ENCODE results near the gene RYR3. TPM values are rescaled to one million over a fixed set of nuclear protein-coding genes. Genes with fewer than 3 reads are reported as not detected.

Gene RYR3
- total RNA-seq, 1 donor from 2014 or later = 4.8 TPM

DNA sequence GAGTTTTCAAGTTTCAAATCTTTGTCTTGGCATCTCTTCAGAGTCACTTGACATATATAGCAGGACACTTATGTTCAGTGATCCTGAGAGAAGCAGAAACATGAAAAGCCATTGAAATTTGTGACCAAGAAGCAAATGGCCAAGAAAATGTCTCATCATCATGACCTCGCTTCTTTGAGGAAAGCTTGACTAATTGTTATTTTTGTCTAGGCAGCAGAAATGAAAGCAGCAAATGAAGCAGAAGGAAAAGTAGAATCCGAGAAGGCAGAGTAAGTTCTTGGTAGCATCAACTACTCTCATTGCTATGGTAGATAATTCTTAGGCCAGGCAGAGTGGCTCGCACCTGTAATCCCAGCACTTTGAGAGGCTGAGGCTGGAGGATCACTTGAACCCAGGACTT is 529.8 kb downstream of the RYR3 start:
- Mint-ChIP-seq H3K27me3 (ENCODE audit: unreplicated experiment) (peaks cover 5% of the 10 kb centered on the region), H3K9me3 (ENCODE audit: unreplicated experiment) (no peaks in the 10 kb centered on the region), H3K27ac (ENCODE audit: unreplicated experiment) (no peak overlapping the region), H3K36me3 (ENCODE audit: low read depth, unreplicated experiment) (no peaks in the 10 kb centered on the region), H3K4me1 (ENCODE audit: unreplicated experiment) (no peaks in the 10 kb centered on the region), H3K4me3 (ENCODE audit: unreplicated experiment) (no peak overlapping the region)
- TF ChIP-seq CTCF (IDR thresholded peaks at IDR 0.05; ENCODE audit: unreplicated experiment) = no peak
- no peak for DNase-seq (ENCODE audit: low spot score)

- peaks cover 6% of the 10 kb centered on the region for H3K4me1 Mint-ChIP-seq (ENCODE audit: unreplicated experiment)
- no peak overlapping the region for H3K4me3 Mint-ChIP-seq (ENCODE audit: unreplicated experiment)
- no peak overlapping the region for H3K27ac Mint-ChIP-seq (ENCODE audit: unreplicated experiment)
- no peaks in the 10 kb centered on the region for H3K9me3 Mint-ChIP-seq (ENCODE audit: unreplicated experiment)
- no peaks in the 10 kb centered on the region for H3K36me3 Mint-ChIP-seq (ENCODE audit: low read depth, unreplicated experiment)
- no peak for DNase-seq (ENCODE audit: low spot score)
- no peak for TF ChIP-seq CTCF (IDR thresholded peaks at IDR 0.05; ENCODE audit: unreplicated experiment)
- H3K27me3 Mint-ChIP-seq (ENCODE audit: unreplicated experiment) = peaks cover 5% of the 10 kb centered on the region
Observed at GRCh38 chr15:33844186-33844585, 533.4 kb downstream of the RYR3 start.

- no peak for DNase-seq (ENCODE audit: low spot score)
- Mint-ChIP-seq H3K27ac (ENCODE audit: unreplicated experiment) (no peak overlapping the region), H3K4me1 (ENCODE audit: unreplicated experiment) (peaks cover 6% of the 10 kb centered on the region), H3K36me3 (ENCODE audit: low read depth, unreplicated experiment) (no peaks in the 10 kb centered on the region), H3K4me3 (ENCODE audit: unreplicated experiment) (no peak overlapping the region), H3K9me3 (ENCODE audit: unreplicated experiment) (no peaks in the 10 kb centered on the region), H3K27me3 (ENCODE audit: unreplicated experiment) (peaks cover 5% of the 10 kb centered on the region)
- no peak for TF ChIP-seq CTCF (IDR thresholded peaks at IDR 0.05; ENCODE audit: unreplicated experiment)
Observed at GRCh38 chr15:33844597-33844996, 533.8 kb downstream of the RYR3 start.

GRCh38 chr15:33846142-33846541 is 535.4 kb downstream of the RYR3 start:
- H3K27me3 Mint-ChIP-seq (ENCODE audit: unreplicated experiment) = peaks cover 3% of the 10 kb centered on the region

GRCh38 chr15:33846862-33847261 is 536.1 kb downstream of the RYR3 start:
- no peak for DNase-seq (ENCODE audit: low spot score)
- Mint-ChIP-seq H3K36me3 (ENCODE audit: low read depth, unreplicated experiment) (no peaks in the 10 kb centered on the region), H3K4me3 (ENCODE audit: unreplicated experiment) (no peak overlapping the region), H3K27ac (ENCODE audit: unreplicated experiment) (no peak overlapping the region), H3K27me3 (ENCODE audit: unreplicated experiment) (peaks cover 3% of the 10 kb centered on the region), H3K4me1 (ENCODE audit: unreplicated experiment) (peaks cover 6% of the 10 kb centered on the region), H3K9me3 (ENCODE audit: unreplicated experiment) (no peaks in the 10 kb centered on the region)
- no peak for TF ChIP-seq CTCF (IDR thresholded peaks at IDR 0.05; ENCODE audit: unreplicated experiment)

More at GRCh38 chr15:33846142-33846541, 535.4 kb downstream of the RYR3 start:
- TF ChIP-seq CTCF (IDR thresholded peaks at IDR 0.05; ENCODE audit: unreplicated experiment) = no peak
- Mint-ChIP-seq H3K27ac (ENCODE audit: unreplicated experiment) (no peak overlapping the region), H3K4me3 (ENCODE audit: unreplicated experiment) (no peak overlapping the region), H3K36me3 (ENCODE audit: low read depth, unreplicated experiment) (no peaks in the 10 kb centered on the region), H3K9me3 (ENCODE audit: unreplicated experiment) (no peaks in the 10 kb centered on the region), H3K4me1 (ENCODE audit: unreplicated experiment) (peaks cover 6% of the 10 kb centered on the region)
- no peak for DNase-seq (ENCODE audit: low spot score)

Data from endothelial cell (in vitro differentiated cells).